ENCODE data around the gene PCDHB5. TPM values are rescaled to one million over a fixed set of nuclear protein-coding genes. Genes with fewer than 3 reads are reported as not detected.
"Not testable (repeated sequence)": the region's sequence is repeated elsewhere in the genome, so short reads cannot be mapped to it uniquely, and the experiment has no call there.

The PCDHB5 gene
- total and polyA plus RNA-seq, 2 of the 13 experiments (the other 11 are each of a cell fraction or from before 2014, with no cell fraction given), result 0.07 to 0.08 TPM

GRCh38 chr5:141177577-141178191 is 42.7 kb downstream of the PCDHB5 start, which contains the start of gene PCDHB8:
TSS of gene PCDHB8 (plus strand) at chr5:141177790. CDS start at chr5:141178035, 245 bp downstream.
- H3K4me2 ChIP-seq (ENCODE audit: low read depth, low read length); in situ Hi-C loops (cut with HindIII; ENCODE audit: extremely low pct_ligation_motif_present, low pct_unique_long_range_greater_than_20kb); H3K4me1 ChIP-seq (ENCODE audit: insufficient read depth, low read length); H3K9ac ChIP-seq (ENCODE audit: insufficient read depth, low read depth, low read length); H4K20me1 ChIP-seq (ENCODE audit: insufficient read depth, low read length); H3K79me2 ChIP-seq (ENCODE audit: insufficient read depth, low read length); H3K27ac ChIP-seq (ENCODE audit: extremely low read length, insufficient read depth, low read length); H2AFZ ChIP-seq (ENCODE audit: low read length); POLR2A ChIA-PET; H3K27me3 ChIP-seq (ENCODE audit: control insufficient read depth in 1 of 2, insufficient read depth in 2 of 2, low read length in 2 of 2); H3K9me3 ChIP-seq (ENCODE audit: low read length); intact Hi-C loops (cut with micrococcal nuclease; ENCODE audit: unreplicated experiment); BruUV-seq (replicated peaks); H3K36me3 ChIP-seq (replicated peaks in 1 of 2; ENCODE audit: control insufficient read depth in 1 of 2, insufficient read depth in 2 of 2, low read length in 2 of 2): not testable (repeated sequence)
- 27% methylated on average over 13 of the region's 18 CpGs for WGBS (ENCODE audit: low lambda C conversion rate)
- peak; percentile 66 for FAIRE-seq
- H3K4me3 ChIP-seq (replicated peaks in 1 of 3; ENCODE audit: insufficient read depth in 1 of 3, low read depth in 2 of 3, low read length in 3 of 3), result peak within 1 kb of the TSS in 1 of 3 experiments; percentile 23; a peak in 1 of 6 replicates
- peak; percentile 25 for DNase-seq (ENCODE audit: low spot score)
- CTCF ChIA-PET (ENCODE audit: low intra/inter-chr PET ratio, low total read pairs), result interaction anchor here (1.0 kb wide), 1 partner anchor 9 kb away, joined by 3 read pairs; the partner anchor contains the start of gene PCDHB9
- TF ChIP-seq SMC3 (IDR thresholded peaks at IDR 0.05; ENCODE audit: low read length) (peak; percentile 4; the same call in 1 of the 2 replicates), CTCF (CRISPR knock-in tag; IDR thresholded peaks at IDR 0.05) (peak; percentile 44)
- ATAC-seq, result peak; percentile 91

GRCh38 chr5:141179371-141179770 is 44.4 kb downstream of the PCDHB5 start:
- H2AFZ ChIP-seq (ENCODE audit: low read length); H3K4me2 ChIP-seq (ENCODE audit: low read depth, low read length); intact Hi-C loops (cut with micrococcal nuclease; ENCODE audit: unreplicated experiment); H3K9me3 ChIP-seq (ENCODE audit: low read length); H3K79me2 ChIP-seq (ENCODE audit: insufficient read depth, low read length); H3K27me3 ChIP-seq (ENCODE audit: control insufficient read depth in 1 of 2, insufficient read depth in 2 of 2, low read length in 2 of 2); in situ Hi-C loops (cut with HindIII; ENCODE audit: extremely low pct_ligation_motif_present, low pct_unique_long_range_greater_than_20kb); FAIRE-seq; H3K27ac ChIP-seq (ENCODE audit: extremely low read length, insufficient read depth, low read length); H3K4me1 ChIP-seq (ENCODE audit: insufficient read depth, low read length); DNase-seq (ENCODE audit: low spot score); ATAC-seq; H3K9ac ChIP-seq (ENCODE audit: insufficient read depth, low read depth, low read length); POLR2A ChIA-PET; BruUV-seq (replicated peaks); H4K20me1 ChIP-seq (ENCODE audit: insufficient read depth, low read length); H3K36me3 ChIP-seq (replicated peaks in 1 of 2; ENCODE audit: control insufficient read depth in 1 of 2, insufficient read depth in 2 of 2, low read length in 2 of 2); H3K4me3 ChIP-seq (replicated peaks in 1 of 3; ENCODE audit: insufficient read depth in 1 of 3, low read depth in 2 of 3, low read length in 3 of 3): not testable (repeated sequence)
- 87% methylated on average over 17 of the region's 39 CpGs for WGBS (ENCODE audit: low lambda C conversion rate)
- CTCF ChIA-PET (ENCODE audit: low intra/inter-chr PET ratio, low total read pairs), result interaction anchor here (1.0 kb wide), 1 partner anchor 30 kb away, joined by 3 read pairs; the partner anchor contains the start of gene PCDHB6

- DNase-seq (ENCODE audit: low spot score); H3K27me3 ChIP-seq (ENCODE audit: control insufficient read depth in 1 of 2, insufficient read depth in 2 of 2, low read length in 2 of 2); H3K9me3 ChIP-seq (ENCODE audit: low read length); H3K79me2 ChIP-seq (ENCODE audit: insufficient read depth, low read length); H3K36me3 ChIP-seq (replicated peaks in 1 of 2; ENCODE audit: control insufficient read depth in 1 of 2, insufficient read depth in 2 of 2, low read length in 2 of 2); ATAC-seq; H4K20me1 ChIP-seq (ENCODE audit: insufficient read depth, low read length); H2AFZ ChIP-seq (ENCODE audit: low read length); intact Hi-C loops (cut with micrococcal nuclease; ENCODE audit: unreplicated experiment); H3K4me1 ChIP-seq (ENCODE audit: insufficient read depth, low read length); H3K4me3 ChIP-seq (replicated peaks in 1 of 3; ENCODE audit: insufficient read depth in 1 of 3, low read depth in 2 of 3, low read length in 3 of 3); BruUV-seq (replicated peaks); CTCF ChIA-PET (ENCODE audit: low intra/inter-chr PET ratio, low total read pairs); H3K27ac ChIP-seq (ENCODE audit: extremely low read length, insufficient read depth, low read length); in situ Hi-C loops (cut with HindIII; ENCODE audit: extremely low pct_ligation_motif_present, low pct_unique_long_range_greater_than_20kb); H3K9ac ChIP-seq (ENCODE audit: insufficient read depth, low read depth, low read length); H3K4me2 ChIP-seq (ENCODE audit: low read depth, low read length); POLR2A ChIA-PET; FAIRE-seq: not testable (repeated sequence)
- WGBS (ENCODE audit: low lambda C conversion rate), result 55% methylated on average over 9 of the region's 32 CpGs
Observed at GRCh38 chr5:141179876-141180275, 44.9 kb downstream of the PCDHB5 start.
